Measurements from ENCODE around the gene PPP1R16B.

DNA sequence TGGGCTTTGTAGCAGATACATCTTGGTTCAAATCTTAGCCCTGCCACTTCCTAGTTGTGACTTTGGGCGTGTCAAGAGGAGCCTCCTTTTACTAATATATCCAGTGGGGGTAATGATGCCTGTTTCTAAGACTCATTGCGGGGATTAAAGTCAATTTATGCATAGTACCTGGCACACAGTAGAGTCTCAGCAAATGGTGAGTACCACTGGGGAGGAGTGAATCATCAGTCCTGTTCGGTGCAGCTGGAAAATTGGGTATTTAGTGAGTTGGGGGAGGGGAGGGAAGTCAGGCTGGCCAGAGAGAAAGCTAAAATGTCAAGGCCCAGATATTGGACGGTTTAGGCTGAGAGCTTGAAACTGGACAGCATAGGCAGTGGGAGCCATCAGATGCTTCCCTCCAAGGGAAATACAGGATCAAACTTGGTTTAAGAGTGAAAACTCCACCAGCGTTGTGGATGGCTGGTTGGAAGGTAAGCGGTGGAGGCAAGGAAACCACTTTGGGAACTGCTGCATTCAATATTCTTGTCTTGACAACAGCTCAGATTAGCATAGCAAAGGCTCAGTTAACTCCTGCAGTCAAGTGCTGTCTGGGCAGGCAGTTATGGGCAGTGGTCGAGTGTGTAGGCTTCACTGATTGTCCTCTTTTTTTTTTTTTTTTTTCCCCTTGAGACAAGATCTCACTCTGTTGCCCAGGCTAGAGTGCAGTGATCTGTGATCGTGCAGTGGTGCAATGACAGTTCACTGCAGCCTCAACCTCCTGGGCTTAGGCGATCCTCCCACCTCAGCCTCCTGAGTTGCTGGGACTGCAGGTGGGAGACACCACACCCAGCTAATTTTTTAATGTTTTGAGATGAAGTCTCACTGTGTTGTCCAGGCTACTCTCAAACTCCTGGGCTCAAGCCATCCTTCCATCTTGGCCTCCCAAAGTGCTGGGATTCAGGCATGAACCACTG lies 12.9 kb downstream of the PPP1R16B start:
- TF ChIP-seq CTCF (IDR thresholded peaks at IDR 0.05; ENCODE audit: insufficient read depth, low read length, poor library complexity, severe bottlenecking) (no peak), EZH2phosphoT487 (conservative IDR thresholded peaks at IDR 0.05; ENCODE audit: low read length) (no peak)

All from SU-DHL-6 (cell line).